HG03460 (cell line): ENCODE data around the gene CPAMD8.

Source experiments
- ATAC-seq: cut with Tn5 transposase; IDR thresholded peaks from one replicate; pipeline ENCODE4 v1.9.1; 2021; ENCODE audit not compliant: unreplicated experiment

The CPAMD8 gene

DNA sequence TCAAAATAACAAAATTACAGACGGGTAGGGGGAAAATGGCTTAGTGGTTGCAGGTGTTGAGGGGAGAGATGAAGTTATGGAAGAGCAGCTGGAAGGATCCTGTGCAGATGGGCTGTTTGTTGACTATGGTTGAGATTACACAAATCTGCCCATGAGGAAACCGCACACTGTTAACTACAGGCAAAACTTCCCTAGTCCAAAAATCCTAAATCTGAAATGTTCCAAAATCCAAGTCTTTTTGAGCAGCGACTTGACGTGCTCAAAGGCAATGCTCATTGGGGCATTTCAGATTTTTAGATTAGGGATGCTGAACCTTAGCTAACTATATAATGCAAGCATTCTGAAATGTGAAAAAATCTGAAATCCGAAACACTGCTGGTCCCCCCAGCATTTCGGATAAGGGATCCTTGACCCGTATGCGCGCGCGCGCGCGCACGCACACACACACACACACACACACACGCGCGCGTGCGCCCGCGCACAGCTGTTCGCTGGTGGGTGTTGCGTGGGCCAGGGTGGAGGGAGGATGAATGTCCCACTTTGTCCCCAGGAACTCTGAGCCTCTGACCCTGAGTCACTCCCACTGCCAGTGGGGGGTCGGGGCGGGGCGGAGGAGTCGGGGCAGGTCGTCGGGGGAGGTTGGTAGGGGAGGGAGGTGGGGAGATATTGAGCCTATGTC lies 131.0 kb downstream of the CPAMD8 start:
- no peak for ATAC-seq

DNA sequence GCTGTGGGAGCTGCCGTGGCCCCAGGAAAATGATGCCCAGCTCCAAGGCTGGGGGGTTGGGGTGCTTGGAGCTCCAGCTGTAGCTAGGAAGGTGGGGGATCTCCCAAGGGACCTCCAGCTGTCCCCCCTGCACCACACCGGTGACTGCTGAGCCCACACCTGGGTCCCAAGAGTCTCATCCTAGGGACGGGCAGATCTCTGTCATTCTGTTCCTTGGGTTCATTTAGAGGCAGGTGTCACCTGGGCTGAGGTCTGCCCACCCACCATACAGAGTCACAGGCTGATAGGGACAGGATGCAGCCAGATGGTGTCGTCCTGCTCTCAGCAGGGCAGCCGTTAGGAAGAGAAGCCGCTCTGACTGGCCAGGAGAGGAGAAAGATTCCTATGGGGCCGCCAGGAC lies 132.5 kb downstream of the CPAMD8 start:
- no peak for ATAC-seq

DNA sequence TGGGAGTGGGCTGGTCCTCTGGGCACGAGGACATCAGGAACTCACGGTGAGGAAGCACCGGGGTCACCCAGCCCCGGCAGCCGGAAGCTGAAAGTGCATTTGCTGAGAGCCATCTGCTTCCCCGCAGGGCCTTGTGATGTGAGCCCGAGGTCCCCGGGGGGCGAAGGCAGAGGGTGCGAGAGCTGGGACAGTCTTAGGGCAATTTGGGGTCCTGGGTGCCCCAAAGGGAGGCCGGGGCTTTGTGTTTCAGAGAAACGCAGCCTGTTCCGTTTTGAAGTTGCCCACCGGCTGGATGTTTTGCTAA lies 133.0 kb downstream of the CPAMD8 start:
- no peak for ATAC-seq

DNA sequence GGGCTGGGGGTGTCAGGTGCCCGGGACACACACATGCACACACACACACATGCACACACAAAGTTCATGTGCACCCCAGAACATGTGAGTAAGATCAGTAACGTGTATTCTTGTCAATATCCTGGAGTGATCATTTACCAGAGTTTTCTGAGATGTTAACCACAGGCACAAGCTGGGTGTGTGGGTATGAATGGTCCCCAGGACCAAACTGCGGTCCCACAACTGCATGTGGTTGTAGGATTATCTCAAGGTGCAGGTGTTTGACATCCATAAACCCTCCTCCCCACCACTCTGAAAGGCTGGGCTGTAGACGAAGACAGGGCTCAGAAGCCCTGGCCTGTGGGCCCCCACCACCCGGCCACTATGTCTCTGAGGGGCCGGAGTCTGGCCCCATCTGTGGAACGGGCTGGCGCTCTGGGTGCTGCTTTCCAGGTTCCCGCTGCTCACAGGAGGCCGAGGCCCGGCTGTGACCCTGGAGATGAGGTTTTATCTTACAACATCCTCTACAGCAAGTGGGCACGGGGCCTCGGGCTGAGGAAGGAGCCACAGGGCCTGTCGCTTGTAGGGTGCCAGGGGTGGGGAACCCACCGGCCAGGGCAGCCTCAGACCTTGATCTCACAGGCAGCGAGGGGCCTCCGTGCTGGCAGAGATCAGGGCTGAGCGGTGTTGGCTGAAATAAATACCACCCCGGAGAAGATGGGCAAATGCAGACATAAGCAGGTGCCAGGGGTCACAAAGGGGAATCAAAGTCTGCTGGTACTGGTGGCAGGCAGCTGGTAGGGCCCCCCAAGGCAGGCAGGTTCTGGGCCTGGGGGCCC lies 133.5 kb downstream of the CPAMD8 start:
- no peak for ATAC-seq

DNA sequence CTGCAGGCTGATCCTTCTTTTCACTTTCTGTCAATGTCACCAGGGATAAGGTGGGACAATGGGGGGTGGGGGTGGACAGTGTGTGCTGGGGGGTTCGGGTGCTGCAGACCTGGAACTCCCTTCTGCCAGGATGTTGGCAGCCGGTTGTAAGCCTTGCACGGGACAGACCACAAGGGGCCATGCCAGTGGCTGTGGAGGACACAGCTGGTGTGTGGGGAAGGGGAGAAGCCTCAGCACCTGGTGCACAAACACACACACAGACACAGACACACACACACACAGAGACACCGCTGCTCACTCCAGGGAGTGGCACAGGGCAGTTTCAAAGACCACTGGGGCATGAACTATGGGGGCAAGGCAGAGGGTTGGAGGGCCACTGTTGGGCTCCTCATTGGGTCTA lies 134.2 kb downstream of the CPAMD8 start:
- ATAC-seq: no peak

DNA sequence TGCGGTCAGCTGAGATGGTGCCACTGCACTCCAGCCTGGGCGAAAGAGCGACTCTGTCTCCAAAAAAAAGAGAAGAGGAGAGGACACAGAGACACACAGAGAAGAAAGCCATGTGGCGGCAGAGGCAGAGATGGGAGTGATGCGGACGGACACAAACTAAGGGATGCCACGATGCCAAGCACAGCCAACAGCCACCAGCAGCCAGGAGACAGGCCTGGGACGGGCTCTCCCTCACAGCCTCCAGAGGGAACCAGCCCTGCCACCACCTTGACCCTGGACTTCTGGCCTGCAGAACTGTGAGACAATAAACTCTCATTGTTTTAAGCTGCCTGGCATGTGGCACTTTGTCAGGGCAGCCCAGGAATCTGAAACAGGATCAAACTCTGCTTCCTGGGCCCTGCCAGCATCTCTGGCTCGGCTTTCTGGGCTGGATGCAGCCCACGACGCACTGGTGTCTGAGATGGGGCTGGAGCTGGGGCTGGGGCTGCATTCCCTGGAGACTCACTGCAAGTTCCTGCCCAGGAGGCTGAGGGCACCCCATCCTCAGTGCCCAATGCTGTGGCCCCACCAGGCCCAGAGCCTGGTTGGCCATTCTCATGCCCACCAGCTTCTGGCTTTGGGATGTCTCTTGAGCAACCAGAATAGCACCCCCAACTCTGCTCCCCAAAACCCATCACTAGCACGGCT lies 134.8 kb downstream of the CPAMD8 start:
- no peak for ATAC-seq

DNA sequence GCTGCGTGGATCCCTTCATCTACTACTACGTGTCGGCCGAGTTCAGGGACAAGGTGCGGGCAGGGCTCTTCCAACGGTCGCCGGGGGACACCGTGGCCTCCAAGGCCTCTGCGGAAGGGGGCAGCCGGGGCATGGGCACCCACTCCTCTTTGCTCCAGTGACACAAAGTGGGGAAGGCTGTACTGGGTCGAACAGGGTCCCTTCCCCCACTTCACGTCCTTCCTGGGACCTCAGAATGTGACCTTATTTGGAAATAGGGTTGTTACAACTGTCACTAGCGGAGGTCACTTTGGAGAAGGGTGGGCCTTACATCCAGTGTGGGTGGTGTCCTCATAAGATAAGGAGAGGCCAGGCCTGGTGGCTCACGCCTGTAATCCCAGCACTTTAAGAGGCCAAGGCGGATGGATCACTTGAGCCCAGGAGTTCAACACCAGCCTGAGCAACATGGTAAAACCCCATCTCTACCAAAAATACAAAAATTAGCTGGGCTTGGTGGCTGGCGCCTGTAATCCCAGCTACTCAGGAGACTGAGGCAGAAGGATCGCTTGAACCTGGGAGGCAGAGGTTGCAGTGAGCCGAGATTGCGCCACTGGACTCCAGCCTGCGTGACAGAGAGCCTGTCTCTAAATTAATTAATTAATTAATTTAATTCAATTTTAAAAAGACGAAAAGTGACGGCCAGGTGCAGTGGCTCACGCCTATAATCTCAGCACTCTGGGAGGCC lies 136.0 kb downstream of the CPAMD8 start:
- no peak for ATAC-seq

DNA sequence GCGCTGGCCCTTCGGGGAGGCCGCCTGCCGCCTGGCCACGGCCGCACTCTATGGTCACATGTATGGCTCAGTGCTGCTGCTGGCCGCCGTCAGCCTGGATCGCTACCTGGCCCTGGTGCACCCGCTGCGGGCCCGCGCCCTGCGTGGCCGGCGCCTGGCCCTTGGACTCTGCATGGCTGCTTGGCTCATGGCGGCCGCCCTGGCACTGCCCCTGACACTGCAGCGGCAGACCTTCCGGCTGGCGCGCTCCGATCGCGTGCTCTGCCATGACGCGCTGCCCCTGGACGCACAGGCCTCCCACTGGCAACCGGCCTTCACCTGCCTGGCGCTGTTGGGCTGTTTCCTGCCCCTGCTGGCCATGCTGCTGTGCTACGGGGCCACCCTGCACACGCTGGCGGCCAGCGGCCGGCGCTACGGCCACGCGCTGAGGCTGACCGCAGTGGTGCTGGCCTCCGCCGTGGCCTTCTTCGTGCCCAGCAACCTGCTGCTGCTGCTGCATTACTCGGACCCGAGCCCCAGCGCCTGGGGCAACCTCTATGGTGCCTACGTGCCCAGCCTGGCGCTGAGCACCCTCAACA lies 136.6 kb downstream of the CPAMD8 start:
- no peak for ATAC-seq

DNA sequence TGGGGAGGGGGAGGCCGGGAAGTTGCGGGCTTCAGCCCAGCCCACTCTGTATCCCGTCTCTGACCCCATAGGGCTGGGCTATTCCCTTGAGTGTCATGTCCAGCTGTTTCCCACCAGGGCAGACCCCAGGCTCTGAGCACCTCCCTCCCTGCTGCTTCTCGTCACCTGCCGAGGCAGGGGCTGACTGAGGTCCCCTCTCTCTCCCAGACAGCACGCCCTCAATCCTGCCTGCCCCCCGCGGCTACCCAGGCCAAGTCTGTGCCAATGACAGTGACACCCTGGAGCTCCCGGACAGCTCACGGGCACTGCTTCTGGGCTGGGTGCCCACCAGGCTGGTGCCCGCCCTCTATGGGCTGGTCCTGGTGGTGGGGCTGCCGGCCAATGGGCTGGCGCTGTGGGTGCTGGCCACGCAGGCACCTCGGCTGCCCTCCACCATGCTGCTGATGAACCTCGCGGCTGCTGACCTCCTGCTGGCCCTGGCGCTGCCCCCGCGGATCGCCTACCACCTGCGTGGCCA lies 137.2 kb downstream of the CPAMD8 start:
- no peak for ATAC-seq

DNA sequence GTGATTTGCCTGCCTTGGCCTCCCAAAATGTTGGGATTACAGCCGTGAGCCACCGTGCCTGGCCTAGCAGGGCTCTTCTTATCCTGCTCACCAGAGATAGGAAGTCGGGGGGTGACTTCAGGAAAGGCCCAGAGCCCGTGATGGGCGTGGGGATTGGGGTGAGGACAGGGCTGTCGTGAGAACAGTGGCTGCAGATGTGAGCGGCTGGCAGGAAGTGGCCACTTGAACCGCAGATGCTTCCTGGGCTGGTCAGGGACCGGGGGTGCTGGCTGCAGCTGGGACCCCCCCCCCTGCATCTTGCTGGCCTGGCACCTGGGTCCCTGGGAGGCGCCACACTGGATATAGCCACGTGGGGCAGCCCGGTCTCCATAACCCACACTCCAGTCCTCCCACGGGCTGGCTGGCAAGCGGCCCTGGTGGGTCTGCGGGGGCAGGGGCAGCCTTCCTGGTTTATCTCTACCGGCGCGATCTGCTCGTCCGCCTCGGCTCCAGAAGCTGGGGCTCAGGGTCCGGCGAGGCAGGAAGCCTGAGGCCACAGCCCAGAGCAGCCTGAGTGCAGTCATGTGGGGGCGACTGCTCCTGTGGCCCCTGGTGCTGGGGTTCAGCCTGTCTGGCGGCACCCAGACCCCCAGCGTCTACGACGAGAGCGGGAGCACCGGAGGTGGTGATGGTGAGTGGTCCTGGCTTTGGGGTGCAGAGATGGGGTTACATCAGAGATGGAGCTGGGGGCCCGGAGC lies 137.8 kb downstream of the CPAMD8 start, which contains the start of gene F2RL3:
Gene F2RL3 (plus strand): TSS at position 371 of the 737 bp plus-strand sequence. CDS start 191 bp downstream, at position 562.
- ATAC-seq: no peak

DNA sequence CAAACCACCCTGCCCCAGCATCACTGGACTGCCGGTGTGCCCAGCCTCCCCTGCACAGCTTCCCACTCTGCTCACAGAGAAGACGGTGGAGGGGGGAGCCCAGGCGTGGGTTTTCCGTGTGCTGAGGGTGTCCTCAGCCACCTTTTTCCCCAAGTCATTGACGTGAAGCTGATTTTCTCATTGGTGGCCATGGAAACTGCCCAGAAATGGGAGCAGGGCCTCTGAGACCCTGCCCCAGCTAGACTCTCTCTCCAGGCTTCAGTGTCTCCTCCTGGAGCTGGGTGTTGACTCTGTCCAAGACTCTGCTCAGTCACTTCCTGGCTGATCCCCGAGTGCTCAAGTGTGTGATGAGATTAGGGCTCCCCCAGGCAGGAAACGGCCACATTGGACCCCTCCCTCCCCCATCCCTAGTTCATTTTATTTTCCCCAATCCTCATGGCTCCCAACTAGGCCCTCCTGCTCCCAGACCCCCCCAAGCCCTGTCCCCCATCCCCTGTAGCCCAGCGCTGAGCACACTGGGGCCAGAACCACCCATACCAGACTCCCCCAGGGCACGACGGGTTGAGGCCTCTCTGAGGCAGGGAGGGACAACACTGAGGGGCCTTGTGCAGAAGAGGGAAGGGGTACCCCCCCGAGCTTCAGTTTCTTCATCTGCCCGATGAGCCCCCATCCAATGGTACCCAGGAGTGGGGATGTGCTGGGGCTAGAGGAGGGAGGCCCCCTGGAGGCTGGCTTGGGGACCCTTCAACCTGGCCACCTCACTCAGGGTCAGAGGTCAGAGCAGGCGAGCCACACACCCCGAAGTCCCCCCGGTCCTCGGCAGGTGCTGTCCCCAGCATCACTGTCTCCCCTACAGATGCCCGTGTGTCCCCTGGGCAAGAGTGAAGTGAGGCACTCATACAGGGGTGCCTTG lies 139.0 kb downstream of the CPAMD8 start:
- ATAC-seq: no peak

DNA sequence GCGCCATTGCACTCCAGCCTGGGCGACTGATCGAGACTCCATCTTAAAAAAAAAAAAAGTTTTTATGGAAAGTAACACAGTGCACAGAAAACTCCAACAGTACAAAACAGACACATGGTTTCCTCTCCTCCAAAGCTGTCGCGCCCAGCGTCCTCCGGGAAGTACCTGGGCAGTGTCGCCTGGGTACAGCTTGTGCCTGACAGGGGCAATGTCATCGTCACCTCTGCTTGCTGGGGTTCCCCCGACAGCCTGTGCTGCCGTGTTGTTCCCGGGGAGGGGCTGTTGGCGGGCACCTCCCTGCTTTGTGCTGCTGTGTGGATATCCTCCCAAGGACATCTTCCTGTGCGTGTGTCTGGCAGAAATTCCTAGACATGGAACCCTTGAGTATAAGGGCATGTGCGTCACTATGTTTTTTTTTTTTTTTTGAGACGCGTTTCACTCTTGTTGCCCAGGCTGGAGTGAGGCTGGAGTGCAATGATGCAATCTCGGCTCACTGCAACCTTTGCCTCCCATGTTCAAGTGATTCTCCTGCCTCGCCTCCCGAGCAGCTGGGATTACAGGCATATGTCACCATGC lies 140.2 kb downstream of the CPAMD8 start:
- no peak for ATAC-seq

DNA sequence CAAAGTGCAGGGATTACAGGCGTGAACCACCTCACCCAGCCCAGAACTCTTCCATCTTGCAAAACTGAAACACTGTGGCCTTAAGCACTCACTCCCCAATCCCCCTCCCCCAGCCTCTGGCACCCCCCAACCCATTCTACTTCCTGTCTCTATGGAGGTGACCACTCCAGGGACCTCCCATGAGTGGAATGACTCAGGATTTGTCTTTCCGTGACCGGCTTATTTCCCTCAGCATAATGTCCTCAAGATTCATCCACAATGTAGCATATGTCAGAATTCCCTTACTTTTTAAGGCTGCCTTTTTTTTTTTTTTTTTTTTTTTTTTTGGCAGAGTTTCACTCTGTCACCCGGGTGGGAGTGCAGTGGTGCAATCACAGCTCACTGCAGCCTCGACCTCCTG lies 141.4 kb downstream of the CPAMD8 start:
- no peak for ATAC-seq

DNA sequence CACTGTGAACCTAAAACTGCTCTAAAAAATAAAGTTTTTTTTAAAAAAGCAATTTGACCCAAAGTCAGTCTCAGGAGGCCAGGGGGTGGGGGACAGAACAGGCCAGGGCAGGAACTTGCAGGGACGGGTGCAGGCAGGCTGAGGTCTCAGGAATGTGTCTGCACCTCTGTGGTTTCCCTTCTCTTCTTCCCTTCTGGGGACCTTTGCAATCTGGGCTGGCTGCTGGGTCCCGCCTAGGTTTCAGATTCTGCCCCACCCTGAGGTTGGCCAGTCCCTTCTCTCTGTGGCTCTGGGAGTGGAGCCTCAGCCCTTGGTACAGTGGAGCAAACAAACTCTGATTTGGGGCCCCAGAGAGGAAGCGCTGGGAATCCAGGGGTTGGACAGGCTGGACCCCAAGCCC lies 143.1 kb downstream of the CPAMD8 start:
- no peak for ATAC-seq

DNA sequence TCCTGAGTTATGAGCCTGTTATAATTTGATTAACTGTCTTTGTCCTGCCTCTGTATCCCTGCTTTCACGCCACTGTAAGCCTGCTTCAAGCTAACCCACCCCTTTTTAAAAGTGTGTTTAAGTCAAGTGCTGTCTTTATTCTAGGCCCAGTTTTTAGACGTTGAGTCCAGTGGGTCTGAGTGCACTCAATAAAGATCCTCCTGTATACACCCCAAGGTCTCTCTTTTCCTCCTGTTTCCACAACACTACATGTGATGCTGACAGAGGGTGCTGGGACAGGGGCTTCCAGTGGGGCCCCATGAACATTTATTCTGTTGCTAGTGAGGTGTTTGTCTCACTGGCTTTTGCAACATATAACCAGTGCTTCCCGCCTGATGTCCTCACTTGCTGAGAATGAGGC lies 144.5 kb downstream of the CPAMD8 start:
- ATAC-seq: no peak

DNA sequence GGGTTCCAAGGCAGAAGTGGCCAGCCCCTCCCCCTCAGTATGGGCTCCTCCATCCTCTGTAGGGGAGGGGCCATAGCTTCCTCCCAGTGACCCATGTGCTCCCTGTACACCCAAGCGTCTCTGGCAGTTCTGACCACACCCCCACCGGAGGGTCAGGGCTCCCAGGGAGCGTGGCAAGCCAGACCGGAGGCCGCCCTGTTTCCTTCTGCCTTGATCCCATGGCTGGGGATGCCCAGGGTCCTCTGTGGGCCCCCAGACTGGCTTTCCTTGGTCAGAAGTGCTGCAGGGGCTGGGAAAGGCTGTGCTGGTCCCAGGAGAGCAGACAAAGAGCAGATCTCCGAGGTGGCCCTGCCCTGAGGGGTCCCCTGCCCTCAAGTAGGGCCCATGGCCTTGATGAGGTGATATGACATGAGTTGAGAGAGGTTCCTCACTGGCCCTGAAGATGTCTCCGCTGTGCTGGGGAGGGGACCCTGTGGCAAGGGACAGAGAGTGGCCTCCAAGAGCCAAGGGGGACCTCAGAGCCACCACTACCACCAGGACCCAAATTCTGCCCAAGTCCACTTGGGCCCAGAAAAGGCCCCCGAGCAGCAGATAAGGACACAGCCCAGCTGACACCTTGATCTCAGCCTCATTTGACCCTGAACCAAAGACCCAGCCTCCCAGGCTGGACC lies 145.6 kb downstream of the CPAMD8 start:
- no peak for ATAC-seq

DNA sequence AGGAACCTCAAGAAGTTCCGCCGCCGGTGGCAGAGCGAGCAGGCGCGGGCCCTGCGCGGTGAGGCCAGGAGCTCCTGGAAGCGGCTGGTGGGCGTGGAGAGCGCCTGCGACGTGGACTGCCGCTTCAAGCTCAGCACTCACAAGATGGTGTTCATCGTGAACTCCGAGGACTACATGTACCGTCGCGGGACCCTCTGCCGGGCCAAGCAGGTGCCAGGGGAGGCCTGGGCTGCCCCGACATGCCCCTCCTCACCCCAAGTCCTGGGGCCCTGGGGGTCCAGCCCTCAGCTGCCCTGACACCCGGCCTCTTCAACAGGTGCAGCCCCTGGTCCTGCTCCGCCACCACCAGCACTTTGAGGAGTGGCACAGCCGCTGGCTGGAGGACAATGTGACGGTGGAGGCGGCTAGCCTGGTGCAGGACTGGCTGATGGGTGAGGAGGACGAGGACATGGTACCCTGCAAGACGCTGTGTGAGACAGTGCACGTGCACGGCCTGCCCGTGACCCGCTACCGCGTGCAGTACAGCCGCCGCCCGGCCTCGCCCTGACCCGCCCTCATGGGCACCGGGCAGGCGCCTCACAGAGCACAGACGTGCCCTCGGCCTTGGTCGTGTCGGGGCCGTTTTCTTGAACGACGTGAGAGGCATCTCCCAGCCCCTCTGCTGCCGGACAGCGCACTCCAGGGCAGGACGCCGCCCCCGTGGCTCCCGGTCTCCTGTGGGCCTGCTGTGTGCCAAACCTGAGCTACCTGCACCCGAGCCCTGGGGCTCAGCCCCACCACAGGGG lies 148.2 kb downstream of the CPAMD8 start:
- no peak for ATAC-seq
